Kidney epithelial cell (primary cell): ENCODE data around the gene H6PD. TPM values are rescaled to one million over a fixed set of nuclear protein-coding genes. Genes with fewer than 3 reads are reported as not detected.

ENCODE experiments used
- DNase-seq: peaks from one replicate; pipeline ENCODE4 v3.0.0-alpha.2; 2010; ENCODE audit warnings: low read depth
- H3K27me3 ChIP-seq: 2 replicates; pipeline ENCODE4 v1.6.0; 2011; ENCODE audit warnings: low read length; ENCODE audit not compliant: control insufficient read depth, insufficient read depth
- H3K36me3 ChIP-seq: 2 replicates; pipeline ENCODE4 v1.5.1; 2011; ENCODE audit warnings: low read length; ENCODE audit not compliant: control insufficient read depth, insufficient read depth
- H3K4me3 ChIP-seq: 2 replicates; pipeline ENCODE4 v1.5.1; 2011; ENCODE audit warnings: low read depth, mild to moderate bottlenecking, control low read depth, low read length
- total RNA-seq: library from RNA; depleted of rRNA; stranded (reverse); fragments of >200 nt; gene quantifications from 2 replicates; pipeline ENCODE4 v1.2.3, GENCODE V29; 2015
- TF ChIP-seq, protein P1 (sequence below): IDR thresholded peaks from 2 replicates; pipeline ENCODE4 v1.5.1; 2011; ENCODE audit warnings: mild to moderate bottlenecking, moderate library complexity, low read length, control low read depth, inconsistent platforms; ENCODE audit not compliant: insufficient read depth, poor library complexity, severe bottlenecking

Gene H6PD
- total RNA-seq, 1 donor from 2014 or later: 24.4 TPM

DNA sequence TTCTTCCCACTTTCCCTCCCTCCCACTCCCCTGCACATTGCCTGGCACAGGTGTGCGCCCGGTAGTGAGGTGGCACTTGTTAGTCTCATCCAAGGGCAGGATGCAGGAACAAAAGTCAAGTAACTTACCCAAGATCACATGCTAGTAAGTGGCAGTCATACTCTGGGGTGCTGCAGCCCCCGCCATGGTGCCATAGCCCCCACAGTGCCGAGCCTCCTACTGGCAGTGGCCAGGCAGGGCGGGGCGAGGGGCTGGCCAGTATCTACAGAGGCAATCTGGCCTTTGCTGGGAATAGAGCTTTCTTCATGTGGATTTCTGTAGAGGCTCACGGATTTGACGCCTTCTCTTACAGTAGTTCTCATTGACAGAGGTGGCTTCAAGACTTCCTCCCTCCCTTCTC lies 26.9 kb downstream of the H6PD start:
- Histone ChIP-seq H3K4me3 (no peak overlapping the region), H3K27me3 (no peaks in the 10 kb centered on the region), H3K36me3 (no peaks in the 10 kb centered on the region)
- TF ChIP-seq, protein P1, sequence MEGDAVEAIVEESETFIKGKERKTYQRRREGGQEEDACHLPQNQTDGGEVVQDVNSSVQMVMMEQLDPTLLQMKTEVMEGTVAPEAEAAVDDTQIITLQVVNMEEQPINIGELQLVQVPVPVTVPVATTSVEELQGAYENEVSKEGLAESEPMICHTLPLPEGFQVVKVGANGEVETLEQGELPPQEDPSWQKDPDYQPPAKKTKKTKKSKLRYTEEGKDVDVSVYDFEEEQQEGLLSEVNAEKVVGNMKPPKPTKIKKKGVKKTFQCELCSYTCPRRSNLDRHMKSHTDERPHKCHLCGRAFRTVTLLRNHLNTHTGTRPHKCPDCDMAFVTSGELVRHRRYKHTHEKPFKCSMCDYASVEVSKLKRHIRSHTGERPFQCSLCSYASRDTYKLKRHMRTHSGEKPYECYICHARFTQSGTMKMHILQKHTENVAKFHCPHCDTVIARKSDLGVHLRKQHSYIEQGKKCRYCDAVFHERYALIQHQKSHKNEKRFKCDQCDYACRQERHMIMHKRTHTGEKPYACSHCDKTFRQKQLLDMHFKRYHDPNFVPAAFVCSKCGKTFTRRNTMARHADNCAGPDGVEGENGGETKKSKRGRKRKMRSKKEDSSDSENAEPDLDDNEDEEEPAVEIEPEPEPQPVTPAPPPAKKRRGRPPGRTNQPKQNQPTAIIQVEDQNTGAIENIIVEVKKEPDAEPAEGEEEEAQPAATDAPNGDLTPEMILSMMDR: no peak
- DNase-seq: no peak

DNA sequence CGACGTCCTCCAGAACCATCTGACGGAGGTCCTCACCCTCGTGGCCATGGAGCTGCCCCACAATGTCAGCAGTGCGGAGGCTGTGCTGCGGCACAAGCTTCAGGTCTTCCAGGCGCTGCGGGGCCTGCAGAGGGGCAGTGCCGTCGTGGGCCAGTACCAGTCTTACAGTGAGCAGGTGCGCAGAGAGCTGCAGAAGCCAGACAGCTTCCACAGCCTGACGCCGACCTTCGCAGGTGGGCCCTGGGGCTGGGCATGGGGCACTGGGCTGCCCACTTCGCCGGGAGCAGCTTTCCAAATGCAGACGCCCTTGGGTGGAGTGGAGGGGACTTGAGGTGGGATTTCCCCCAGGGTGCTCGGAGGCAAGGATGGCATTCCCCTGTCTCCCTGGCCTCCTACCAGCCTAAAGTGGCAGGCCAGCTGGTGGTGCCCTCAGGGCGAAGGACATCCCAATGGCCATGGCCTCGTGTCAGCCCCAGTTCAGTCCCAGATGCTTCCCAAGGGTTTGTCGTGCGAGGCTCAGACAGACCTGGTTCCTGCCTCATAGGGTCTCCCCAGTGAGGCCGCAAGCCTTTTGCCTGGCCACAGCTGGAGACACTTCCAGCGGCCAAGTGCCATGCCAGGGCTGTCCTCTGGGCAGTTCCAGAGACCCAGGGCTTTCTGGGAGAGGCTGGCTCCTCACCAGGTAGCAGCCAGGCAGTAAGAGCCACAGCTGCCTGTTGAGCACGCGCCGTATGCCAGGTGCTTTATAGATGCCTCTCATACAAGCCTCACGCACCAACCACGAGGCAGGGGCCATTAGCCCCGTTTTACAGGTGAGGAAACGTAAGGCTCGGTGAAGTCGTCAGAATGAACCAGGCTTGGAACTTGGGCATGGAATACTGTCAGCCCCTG lies 27.8 kb downstream of the H6PD start:
- H3K36me3 ChIP-seq: no peaks in the 10 kb centered on the region
- H3K4me3 ChIP-seq: no peak overlapping the region
- no peak for DNase-seq
- H3K27me3 ChIP-seq: no peaks in the 10 kb centered on the region
- TF ChIP-seq, protein P1: no peak

DNA sequence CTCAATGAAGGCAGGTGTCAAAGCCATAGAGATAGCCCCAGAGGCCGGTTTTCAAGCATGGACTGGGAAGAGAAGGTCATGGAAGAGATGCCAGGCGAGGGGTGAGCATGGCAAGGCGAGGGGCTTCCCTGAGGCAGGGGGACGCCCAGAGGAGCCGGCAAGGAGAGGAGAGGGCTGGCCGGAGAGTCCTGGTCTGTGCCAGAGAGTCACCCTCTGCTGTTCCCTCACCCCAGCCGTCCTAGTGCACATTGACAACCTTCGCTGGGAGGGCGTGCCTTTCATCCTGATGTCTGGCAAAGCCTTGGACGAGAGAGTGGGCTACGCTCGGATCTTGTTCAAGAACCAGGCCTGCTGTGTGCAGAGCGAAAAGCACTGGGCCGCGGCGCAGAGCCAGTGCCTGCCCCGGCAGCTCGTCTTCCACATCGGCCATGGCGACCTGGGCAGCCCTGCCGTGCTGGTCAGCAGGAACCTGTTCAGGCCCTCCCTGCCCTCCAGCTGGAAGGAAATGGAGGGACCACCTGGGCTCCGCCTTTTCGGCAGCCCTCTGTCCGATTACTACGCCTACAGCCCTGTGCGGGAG lies 28.8 kb downstream of the H6PD start:
- no peaks in the 10 kb centered on the region for H3K27me3 ChIP-seq

DNA sequence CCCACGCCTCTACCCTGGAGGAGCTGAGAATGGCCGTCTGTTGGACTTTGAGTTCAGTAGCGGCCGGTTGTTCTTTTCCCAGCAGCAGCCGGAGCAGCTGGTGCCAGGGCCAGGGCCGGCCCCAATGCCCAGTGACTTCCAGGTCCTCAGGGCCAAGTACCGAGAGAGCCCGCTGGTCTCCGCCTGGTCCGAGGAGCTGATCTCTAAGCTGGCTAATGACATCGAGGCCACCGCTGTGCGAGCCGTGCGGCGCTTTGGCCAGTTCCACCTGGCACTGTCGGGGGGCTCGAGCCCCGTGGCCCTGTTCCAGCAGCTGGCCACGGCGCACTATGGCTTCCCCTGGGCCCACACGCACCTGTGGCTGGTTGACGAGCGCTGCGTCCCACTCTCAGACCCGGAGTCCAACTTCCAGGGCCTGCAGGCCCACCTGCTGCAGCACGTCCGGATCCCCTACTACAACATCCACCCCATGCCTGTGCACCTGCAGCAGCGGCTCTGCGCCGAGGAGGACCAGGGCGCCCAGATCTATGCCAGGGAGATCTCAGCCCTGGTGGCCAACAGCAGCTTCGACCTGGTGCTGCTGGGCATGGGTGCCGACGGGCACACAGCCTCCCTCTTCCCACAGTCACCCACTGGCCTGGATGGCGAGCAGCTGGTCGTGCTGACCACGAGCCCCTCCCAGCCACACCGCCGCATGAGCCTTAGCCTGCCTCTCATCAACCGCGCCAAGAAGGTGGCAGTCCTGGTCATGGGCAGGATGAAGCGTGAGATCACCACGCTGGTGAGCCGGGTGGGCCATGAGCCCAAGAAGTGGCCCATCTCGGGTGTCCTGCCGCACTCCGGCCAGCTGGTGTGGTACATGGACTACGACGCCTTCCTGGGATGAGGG lies 29.7 kb downstream of the H6PD start:
- H3K27me3 ChIP-seq: no peaks in the 10 kb centered on the region
- TF ChIP-seq, protein P1: no peak
- no peaks in the 10 kb centered on the region for H3K36me3 ChIP-seq
- H3K4me3 ChIP-seq: no peak overlapping the region
- DNase-seq: no peak

More for the DNA sequence above, 28.8 kb downstream of the H6PD start:
- no peaks in the 10 kb centered on the region for H3K36me3 ChIP-seq
- no peak overlapping the region for H3K4me3 ChIP-seq
- DNase-seq: no peak
- TF ChIP-seq, protein P1: no peak

DNA sequence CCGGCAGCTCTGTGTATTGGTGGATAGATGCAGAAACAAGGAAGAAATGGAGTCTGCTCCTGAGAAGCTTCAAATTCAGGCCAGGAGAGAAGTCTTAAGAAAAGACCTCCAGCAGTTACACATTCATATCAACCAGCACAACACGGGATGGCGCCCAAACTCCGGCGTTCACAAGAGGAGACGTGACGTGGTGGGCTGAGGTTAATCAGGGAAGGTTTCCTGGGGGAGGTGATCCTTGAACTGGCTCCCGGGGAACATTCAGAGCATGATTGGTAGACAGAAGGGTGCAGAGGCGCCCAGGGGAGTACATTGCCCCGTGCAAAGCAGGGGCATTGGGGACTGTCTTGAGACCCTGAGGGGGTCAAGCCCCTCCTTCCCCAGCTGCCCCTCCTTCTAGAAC lies 30.5 kb downstream of the H6PD start:
- no peak for DNase-seq
- H3K27me3 ChIP-seq: no peaks in the 10 kb centered on the region
- H3K4me3 ChIP-seq: no peak overlapping the region
- H3K36me3 ChIP-seq: no peaks in the 10 kb centered on the region
- TF ChIP-seq, protein P1: no peak
